ENCODE data around the gene DNAL1.

The DNAL1 gene

GRCh38 chr14:73726025-73726961, 81.5 kb downstream of the DNAL1 start:
- Histone ChIP-seq H3K9me3 (ENCODE audit: low read length) (no peaks in the 10 kb centered on the region), H3K27me3 (ENCODE audit: control insufficient read depth in 1 of 2, insufficient read depth in 2 of 2, low read length in 2 of 2) (no peaks in the 10 kb centered on the region), H3K36me3 (ENCODE audit: insufficient read depth, low read length) (peaks cover 79% of the 10 kb centered on the region), H3K4me1 (ENCODE audit: insufficient read depth, low read length) (peaks cover 59% of the 10 kb centered on the region), H3K4me3 (ENCODE audit: low read depth in 1 of 2, low read length in 2 of 2) (no peak overlapping the region), H3K27ac (ENCODE audit: low read depth, low read length) (peak overlapping the region; percentile 70), H3K9ac (ENCODE audit: low read length) (peak overlapping the region; percentile 3)

GRCh38 chr14:73727166-73727565, 82.4 kb downstream of the DNAL1 start:
- Histone ChIP-seq H3K27me3 (ENCODE audit: control insufficient read depth in 1 of 2, insufficient read depth in 2 of 2, low read length in 2 of 2) (no peaks in the 10 kb centered on the region), H3K4me3 (ENCODE audit: low read depth in 1 of 2, low read length in 2 of 2) (no peak overlapping the region), H3K27ac (ENCODE audit: low read depth, low read length) (peak overlapping the region; percentile 46), H3K9ac (ENCODE audit: low read length) (no peak overlapping the region), H3K4me1 (ENCODE audit: insufficient read depth, low read length) (peaks cover 68% of the 10 kb centered on the region), H3K9me3 (ENCODE audit: low read length) (no peaks in the 10 kb centered on the region), H3K36me3 (ENCODE audit: insufficient read depth, low read length) (peaks cover 72% of the 10 kb centered on the region)

- Histone ChIP-seq H3K9me3 (ENCODE audit: low read length) (no peaks in the 10 kb centered on the region), H3K27ac (ENCODE audit: low read depth, low read length) (peak overlapping the region; percentile 43), H3K4me1 (ENCODE audit: insufficient read depth, low read length) (peaks cover 63% of the 10 kb centered on the region), H3K9ac (ENCODE audit: low read length) (no peak overlapping the region), H3K4me3 (ENCODE audit: low read depth in 1 of 2, low read length in 2 of 2) (no peak overlapping the region), H3K36me3 (ENCODE audit: insufficient read depth, low read length) (peaks cover 57% of the 10 kb centered on the region), H3K27me3 (ENCODE audit: control insufficient read depth in 1 of 2, insufficient read depth in 2 of 2, low read length in 2 of 2) (no peaks in the 10 kb centered on the region)
These were observed 84.0 kb downstream of the DNAL1 start for GRCh38 chr14:73728717-73729330.

GRCh38 chr14:73729556-73730265, 84.9 kb downstream of the DNAL1 start:
- Histone ChIP-seq H3K9ac (ENCODE audit: low read length) (no peak overlapping the region), H3K27me3 (ENCODE audit: control insufficient read depth in 1 of 2, insufficient read depth in 2 of 2, low read length in 2 of 2) (no peaks in the 10 kb centered on the region), H3K36me3 (ENCODE audit: insufficient read depth, low read length) (peaks cover 56% of the 10 kb centered on the region), H3K4me1 (ENCODE audit: insufficient read depth, low read length) (peaks cover 54% of the 10 kb centered on the region), H3K27ac (ENCODE audit: low read depth, low read length) (peak overlapping the region; percentile 19), H3K9me3 (ENCODE audit: low read length) (no peaks in the 10 kb centered on the region), H3K4me3 (ENCODE audit: low read depth in 1 of 2, low read length in 2 of 2) (no peak overlapping the region)

- Histone ChIP-seq H3K9ac (ENCODE audit: low read length) (peak overlapping the region; percentile 6), H3K36me3 (ENCODE audit: insufficient read depth, low read length) (peaks cover 50% of the 10 kb centered on the region)
These were observed 86.3 kb downstream of the DNAL1 start for GRCh38 chr14:73731111-73731510.

GRCh38 chr14:73732006-73732405, 87.2 kb downstream of the DNAL1 start:
- H3K9ac ChIP-seq (ENCODE audit: low read length) = no peak overlapping the region
- peak overlapping the region; percentile 4 for H3K27ac ChIP-seq (ENCODE audit: low read depth, low read length)
- peaks cover 32% of the 10 kb centered on the region for H3K4me1 ChIP-seq (ENCODE audit: insufficient read depth, low read length)
- H3K4me3 ChIP-seq (ENCODE audit: low read depth in 1 of 2, low read length in 2 of 2) = no peak overlapping the region
- H3K36me3 ChIP-seq (ENCODE audit: insufficient read depth, low read length) = peaks cover 48% of the 10 kb centered on the region
- H3K9me3 ChIP-seq (ENCODE audit: low read length) = no peaks in the 10 kb centered on the region
- H3K27me3 ChIP-seq (ENCODE audit: control insufficient read depth in 1 of 2, insufficient read depth in 2 of 2, low read length in 2 of 2) = no peaks in the 10 kb centered on the region

More at GRCh38 chr14:73731111-73731510, 86.3 kb downstream of the DNAL1 start:
- H3K9me3 ChIP-seq (ENCODE audit: low read length) = no peaks in the 10 kb centered on the region
- no peaks in the 10 kb centered on the region for H3K27me3 ChIP-seq (ENCODE audit: control insufficient read depth in 1 of 2, insufficient read depth in 2 of 2, low read length in 2 of 2)
- H3K4me1 ChIP-seq (ENCODE audit: insufficient read depth, low read length) = peaks cover 40% of the 10 kb centered on the region
- H3K4me3 ChIP-seq (ENCODE audit: low read depth in 1 of 2, low read length in 2 of 2) = no peak overlapping the region
- peak overlapping the region; percentile 4 for H3K27ac ChIP-seq (ENCODE audit: low read depth, low read length)

GRCh38 chr14:73736842-73737241, 92.1 kb downstream of the DNAL1 start:
- no peak overlapping the region for H3K9ac ChIP-seq (ENCODE audit: low read length)
- H3K4me3 ChIP-seq (ENCODE audit: low read depth in 1 of 2, low read length in 2 of 2) = no peak overlapping the region
- H3K36me3 ChIP-seq (ENCODE audit: insufficient read depth, low read length) = peaks cover 37% of the 10 kb centered on the region
- no peaks in the 10 kb centered on the region for H3K27me3 ChIP-seq (ENCODE audit: control insufficient read depth in 1 of 2, insufficient read depth in 2 of 2, low read length in 2 of 2)
- H3K27ac ChIP-seq (ENCODE audit: low read depth, low read length) = no peak overlapping the region
- no peaks in the 10 kb centered on the region for H3K9me3 ChIP-seq (ENCODE audit: low read length)
- peaks cover 38% of the 10 kb centered on the region for H3K4me1 ChIP-seq (ENCODE audit: insufficient read depth, low read length)

- no peak overlapping the region for H3K27ac ChIP-seq (ENCODE audit: low read depth, low read length)
- no peaks in the 10 kb centered on the region for H3K9me3 ChIP-seq (ENCODE audit: low read length)
- no peak overlapping the region for H3K4me3 ChIP-seq (ENCODE audit: low read depth in 1 of 2, low read length in 2 of 2)
- peaks cover 50% of the 10 kb centered on the region for H3K4me1 ChIP-seq (ENCODE audit: insufficient read depth, low read length)
- peaks cover 37% of the 10 kb centered on the region for H3K36me3 ChIP-seq (ENCODE audit: insufficient read depth, low read length)
- H3K27me3 ChIP-seq (ENCODE audit: control insufficient read depth in 1 of 2, insufficient read depth in 2 of 2, low read length in 2 of 2) = no peaks in the 10 kb centered on the region
- no peak overlapping the region for H3K9ac ChIP-seq (ENCODE audit: low read length)
These were observed 93.9 kb downstream of the DNAL1 start for GRCh38 chr14:73738518-73739173.

- no peaks in the 10 kb centered on the region for H3K9me3 ChIP-seq (ENCODE audit: low read length)
- H3K9ac ChIP-seq (ENCODE audit: low read length) = no peak overlapping the region
- no peak overlapping the region for H3K4me3 ChIP-seq (ENCODE audit: low read depth in 1 of 2, low read length in 2 of 2)
- H3K27me3 ChIP-seq (ENCODE audit: control insufficient read depth in 1 of 2, insufficient read depth in 2 of 2, low read length in 2 of 2) = no peaks in the 10 kb centered on the region
- peak overlapping the region; percentile 21 for H3K27ac ChIP-seq (ENCODE audit: low read depth, low read length)
- H3K36me3 ChIP-seq (ENCODE audit: insufficient read depth, low read length) = peaks cover 34% of the 10 kb centered on the region
- peaks cover 57% of the 10 kb centered on the region for H3K4me1 ChIP-seq (ENCODE audit: insufficient read depth, low read length)
These were observed 94.5 kb downstream of the DNAL1 start for GRCh38 chr14:73739174-73739898.

- Histone ChIP-seq H3K4me1 (ENCODE audit: insufficient read depth, low read length) (peaks cover 64% of the 10 kb centered on the region), H3K36me3 (ENCODE audit: insufficient read depth, low read length) (peaks cover 27% of the 10 kb centered on the region)
These were observed 95.3 kb downstream of the DNAL1 start for GRCh38 chr14:73739899-73740617.

More at GRCh38 chr14:73739899-73740617, 95.3 kb downstream of the DNAL1 start:
- Histone ChIP-seq H3K9me3 (ENCODE audit: low read length) (no peaks in the 10 kb centered on the region), H3K27ac (ENCODE audit: low read depth, low read length) (peak overlapping the region; percentile 95), H3K9ac (ENCODE audit: low read length) (peak overlapping the region; percentile 47), H3K4me3 (ENCODE audit: low read depth in 1 of 2, low read length in 2 of 2) (peak overlapping the region in 1 of 2 donors; percentile 63), H3K27me3 (ENCODE audit: control insufficient read depth in 1 of 2, insufficient read depth in 2 of 2, low read length in 2 of 2) (no peaks in the 10 kb centered on the region)

Data from muscle layer of colon (tissue), 2 donors.